DND-41 (cell line): Measurements from ENCODE around the gene ELAVL2.

Source experiments
- ATAC-seq: fragments of 200-7000 bp; cut with Tn5 transposase; 3 replicates; pipeline ENCODE4 v1.9.1; 2021; ENCODE audit warnings: low read depth; ENCODE audit not compliant: insufficient read depth
- DNase-seq: peaks from one replicate; pipeline ENCODE4 v3.0.0-alpha.2; 2020
- H2AFZ ChIP-seq: 2 replicates; pipeline ENCODE4 v1.6.0; 2012; ENCODE audit warnings: low read depth, low read length
- H3K27ac ChIP-seq: 2 replicates; pipeline ENCODE4 v1.5.1; 2012; ENCODE audit warnings: low read length, inconsistent platforms
- H3K27me3 ChIP-seq: fragments of 200-600 bp; sonication (generic); 2 replicates; pipeline ENCODE4 v1.6.0; 2012; ENCODE audit warnings: low read length, mild to moderate bottlenecking, inconsistent platforms; ENCODE audit not compliant: insufficient read depth, poor library complexity
- H3K36me3 ChIP-seq: 2 replicates; pipeline ENCODE4 v1.5.1; 2012; ENCODE audit warnings: low read length, inconsistent platforms; ENCODE audit not compliant: insufficient read depth
- H3K4me1 ChIP-seq: 2 replicates; pipeline ENCODE4 v1.5.1; 2012; ENCODE audit warnings: mild to moderate bottlenecking, low read length; ENCODE audit not compliant: insufficient read depth
- H3K4me2 ChIP-seq: 2 replicates; pipeline ENCODE4 v1.6.0; 2012; ENCODE audit warnings: mild to moderate bottlenecking, moderate library complexity, low read length, inconsistent platforms; ENCODE audit not compliant: insufficient read depth
- H3K4me3 ChIP-seq, 2 experiments: fragments of 200-600 bp in 1 of 2; shearing (Covaris generic) in 1 of 2; 2 replicates each; pipeline ENCODE4 v1.5.1; 2012 to 2016; ENCODE audit warnings: inconsistent platforms in 2 of 2, low read length in 2 of 2, mild to moderate bottlenecking in 2 of 2, low read depth in 1 of 2, moderate library complexity in 1 of 2
- H3K79me2 ChIP-seq: 2 replicates; pipeline ENCODE4 v1.6.0; 2012; ENCODE audit warnings: low read length, inconsistent platforms; ENCODE audit not compliant: insufficient read depth
- H3K9ac ChIP-seq: 2 replicates; pipeline ENCODE4 v1.6.0; 2012; ENCODE audit warnings: low read depth, mild to moderate bottlenecking, inconsistent platforms, low read length, moderate library complexity
- H3K9me3 ChIP-seq: 2 replicates; pipeline ENCODE4 v1.5.1; 2012; ENCODE audit warnings: low read length, moderate library complexity, mild to moderate bottlenecking, inconsistent platforms; ENCODE audit not compliant: insufficient read depth, severe bottlenecking
- H4K20me1 ChIP-seq: 2 replicates; pipeline ENCODE4 v1.6.0; 2012; ENCODE audit warnings: low read length; ENCODE audit not compliant: insufficient read depth
- EZH2 ChIP-seq: IDR thresholded peaks from 3 replicates; pipeline ENCODE4 v1.6.1; 2012; ENCODE audit warnings: borderline replicate concordance, low read depth, mild to moderate bottlenecking, moderate library complexity, low read length, inconsistent platforms; ENCODE audit not compliant: severe bottlenecking
- TF ChIP-seq, protein P1 (sequence below): IDR thresholded peaks from 2 replicates; pipeline ENCODE4 v1.5.1; 2012; ENCODE audit warnings: borderline replicate concordance, low read length, moderate library complexity, mild to moderate bottlenecking; ENCODE audit not compliant: poor library complexity, severe bottlenecking; ENCODE audit errors: extremely low read depth

ELAVL2 gene

GRCh38 chr9:23669776-23670175, 156.3 kb downstream of the ELAVL2 start:
- Histone ChIP-seq H2AFZ (no peak overlapping the region), H3K4me3 (no peak overlapping the region), H3K27ac (no peak overlapping the region), H3K27me3 (no peaks in the 10 kb centered on the region), H3K9ac (no peak overlapping the region), H3K4me2 (no peak overlapping the region), H3K4me1 (no peaks in the 10 kb centered on the region), H3K9me3 (no peaks in the 10 kb centered on the region), H4K20me1 (no peaks in the 10 kb centered on the region), H3K36me3 (no peaks in the 10 kb centered on the region), H3K79me2 (no peaks in the 10 kb centered on the region)
- TF ChIP-seq, protein P1, sequence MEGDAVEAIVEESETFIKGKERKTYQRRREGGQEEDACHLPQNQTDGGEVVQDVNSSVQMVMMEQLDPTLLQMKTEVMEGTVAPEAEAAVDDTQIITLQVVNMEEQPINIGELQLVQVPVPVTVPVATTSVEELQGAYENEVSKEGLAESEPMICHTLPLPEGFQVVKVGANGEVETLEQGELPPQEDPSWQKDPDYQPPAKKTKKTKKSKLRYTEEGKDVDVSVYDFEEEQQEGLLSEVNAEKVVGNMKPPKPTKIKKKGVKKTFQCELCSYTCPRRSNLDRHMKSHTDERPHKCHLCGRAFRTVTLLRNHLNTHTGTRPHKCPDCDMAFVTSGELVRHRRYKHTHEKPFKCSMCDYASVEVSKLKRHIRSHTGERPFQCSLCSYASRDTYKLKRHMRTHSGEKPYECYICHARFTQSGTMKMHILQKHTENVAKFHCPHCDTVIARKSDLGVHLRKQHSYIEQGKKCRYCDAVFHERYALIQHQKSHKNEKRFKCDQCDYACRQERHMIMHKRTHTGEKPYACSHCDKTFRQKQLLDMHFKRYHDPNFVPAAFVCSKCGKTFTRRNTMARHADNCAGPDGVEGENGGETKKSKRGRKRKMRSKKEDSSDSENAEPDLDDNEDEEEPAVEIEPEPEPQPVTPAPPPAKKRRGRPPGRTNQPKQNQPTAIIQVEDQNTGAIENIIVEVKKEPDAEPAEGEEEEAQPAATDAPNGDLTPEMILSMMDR = no peak
- ATAC-seq (no peak), DNase-seq (no peak)

- no peak for TF ChIP-seq EZH2
- TF ChIP-seq, protein P1 = no peak
- no peak for ATAC-seq
Observed at GRCh38 chr9:23665635-23666034, 160.4 kb downstream of the ELAVL2 start.

GRCh38 chr9:23665051-23665450, 161.0 kb downstream of the ELAVL2 start:
- no peak overlapping the region for H3K4me3 ChIP-seq
- H3K4me1 ChIP-seq = no peaks in the 10 kb centered on the region
- DNase-seq (no peak), ATAC-seq (no peak)
- no peaks in the 10 kb centered on the region for H4K20me1 ChIP-seq
- H3K27ac ChIP-seq = no peak overlapping the region
- H3K9me3 ChIP-seq = no peaks in the 10 kb centered on the region
- TF ChIP-seq, protein P1 = no peak
- no peak for TF ChIP-seq EZH2
- H3K79me2 ChIP-seq = no peaks in the 10 kb centered on the region
- H3K27me3 ChIP-seq = no peaks in the 10 kb centered on the region
- no peak overlapping the region for H3K9ac ChIP-seq
- H3K4me2 ChIP-seq = no peak overlapping the region
- no peak overlapping the region for H2AFZ ChIP-seq
- H3K36me3 ChIP-seq = no peaks in the 10 kb centered on the region

More at GRCh38 chr9:23665635-23666034, 160.4 kb downstream of the ELAVL2 start:
- no peaks in the 10 kb centered on the region for H3K36me3 ChIP-seq
- H3K4me1 ChIP-seq = no peaks in the 10 kb centered on the region
- H3K79me2 ChIP-seq = no peaks in the 10 kb centered on the region
- no peak overlapping the region for H3K27ac ChIP-seq
- H3K9me3 ChIP-seq = no peaks in the 10 kb centered on the region
- no peak overlapping the region for H3K4me2 ChIP-seq
- H3K4me3 ChIP-seq = no peak overlapping the region
- H4K20me1 ChIP-seq = no peaks in the 10 kb centered on the region
- no peak overlapping the region for H3K9ac ChIP-seq
- H3K27me3 ChIP-seq = no peaks in the 10 kb centered on the region
- DNase-seq = no peak
- no peak overlapping the region for H2AFZ ChIP-seq

GRCh38 chr9:23663946-23664345, 162.1 kb downstream of the ELAVL2 start:
- H3K9me3 ChIP-seq = no peaks in the 10 kb centered on the region
- H3K79me2 ChIP-seq = no peaks in the 10 kb centered on the region
- H3K36me3 ChIP-seq = no peaks in the 10 kb centered on the region
- no peak for TF ChIP-seq EZH2
- TF ChIP-seq, protein P1 = no peak
- H3K27me3 ChIP-seq = no peaks in the 10 kb centered on the region
- no peak overlapping the region for H2AFZ ChIP-seq
- H4K20me1 ChIP-seq = no peaks in the 10 kb centered on the region
- H3K4me3 ChIP-seq = no peak overlapping the region
- ATAC-seq (no peak), DNase-seq (no peak)
- no peak overlapping the region for H3K27ac ChIP-seq
- no peaks in the 10 kb centered on the region for H3K4me1 ChIP-seq
- no peak overlapping the region for H3K4me2 ChIP-seq
- no peak overlapping the region for H3K9ac ChIP-seq
